ENCODE results near the gene MBOAT1.

- TF ChIP-seq GATA2 (IDR thresholded peaks at IDR 0.05; ENCODE audit: low read depth, low read length): no peak
- TF ChIP-seq GATA3 (IDR thresholded peaks at IDR 0.05; ENCODE audit: low read depth, low read length): no peak
These were observed 44.7 kb downstream of the MBOAT1 start for GRCh38 chr6:20167601-20168000.

Data from SH-SY5Y (cell line).